K562 (cell line): ENCODE data around the gene PXN. TPM values are rescaled to one million over a fixed set of nuclear protein-coding genes. Genes with fewer than 3 reads are reported as not detected.
A peak's percentile ranks its signal among the peaks of the same experiment; 100 is the strongest.

ENCODE experiments used
- ATAC-seq: fragments of 200-7000 bp; cut with Tn5 transposase; 3 replicates; pipeline ENCODE4 v1.9.1; 2020; ENCODE audit warnings: moderate library complexity
- BruUV-seq: library from RNA; stranded (reverse); fragments of 400-500 nt; replicated peaks from 2 replicates; lab custom pipeline; 2021; lab: Mats Ljungman, UMichigan
- CTCF ChIA-PET: fragments of 300-600 bp; formaldehyde crosslinking; extraction: SDS; loops from one replicate; lab custom pipeline; 2021; ENCODE audit warnings: low intra/inter-chr PET ratio; lab: Yijun Ruan, JAX
- POLR2A ChIA-PET: fragments of 300-600, 350-650 bp; sonication (Branson Sonifier 250); formaldehyde crosslinking; extraction: SDS; loops from one replicate; lab custom pipeline; 2021; ENCODE audit warnings: antibody characterized with exemption, inconsistent platforms; lab: Yijun Ruan, JAX
- DNase-seq, 4 experiments: peaks; one replicate each; pipeline versions ENCODE4 v3.0.0 to v3.0.0-alpha.2; 2011 to 2018; ENCODE audit warnings: low spot score in 3 of 4, mixed read lengths in 3 of 4; ENCODE audit errors: extremely low read depth in 1 of 4
- FAIRE-seq: peaks from 2 replicates; lab custom pipeline; 2011; peaks lifted over from hg19 to GRCh38; lab: Jason Lieb, UNC
- H2AFZ ChIP-seq: 2 replicates; pipeline ENCODE4 v1.6.0; 2011; ENCODE audit warnings: low read depth, low read length, control low read depth, inconsistent platforms
- H3K27ac ChIP-seq: fragments of 200-600 bp; 3 replicates; pipeline ENCODE4 v1.8.0; 2011; ENCODE audit warnings: low read depth, mild to moderate bottlenecking, control low read depth, inconsistent platforms, low read length, moderate library complexity, mixed read lengths; ENCODE audit errors: extremely low read depth
- H3K27me3 ChIP-seq, 2 experiments: fragments of 300-600 bp in 1 of 2; 2 replicates in 1 of 2; 3 replicates in 1 of 2; pipeline versions ENCODE4 v1.6.0 to v1.8.0; 2011; ENCODE audit warnings: inconsistent platforms in 2 of 2, low read length in 2 of 2, mild to moderate bottlenecking in 1 of 2, mixed read lengths in 1 of 2, moderate library complexity in 1 of 2; ENCODE audit not compliant: control insufficient read depth in 2 of 2, insufficient read depth in 2 of 2
- H3K36me3 ChIP-seq: fragments of 300-600 bp; 3 replicates; pipeline ENCODE4 v1.8.0; 2011; ENCODE audit warnings: mild to moderate bottlenecking, low read length, inconsistent platforms; ENCODE audit not compliant: control insufficient read depth, insufficient read depth
- H3K4me1 ChIP-seq, 2 experiments: fragments of 200-600 bp in 1 of 2; replicated peaks in 1 of 2; 2 replicates in 1 of 2; 3 replicates in 1 of 2; pipeline versions ENCODE4 v1.5.1 to v1.8.0; 2011; ENCODE audit warnings: inconsistent platforms in 2 of 2, low read length in 2 of 2, mild to moderate bottlenecking in 1 of 2, mixed read lengths in 1 of 2, moderate library complexity in 1 of 2; ENCODE audit not compliant: control insufficient read depth in 2 of 2, insufficient read depth in 2 of 2
- H3K4me2 ChIP-seq: 2 replicates; pipeline ENCODE4 v1.6.1; 2011; ENCODE audit warnings: low read length, control low read depth, inconsistent platforms, mixed read lengths; ENCODE audit not compliant: insufficient read depth
- H3K4me3 ChIP-seq: fragments of 200-600 bp; sonication (generic), shearing (Covaris generic); 2 replicates; pipeline ENCODE4 v1.5.1; 2016; ENCODE audit warnings: control low read depth, inconsistent platforms
- H3K79me2 ChIP-seq: fragments of 200-600 bp; 3 replicates; pipeline ENCODE4 v1.8.0; 2011; ENCODE audit warnings: low read length, inconsistent platforms; ENCODE audit not compliant: control insufficient read depth, insufficient read depth
- H3K9ac ChIP-seq, 2 experiments: 2 replicates each; pipeline versions ENCODE4 v1.6.0 to v1.6.1; 2011; ENCODE audit warnings: low read depth in 2 of 2, low read length in 2 of 2, control low read depth in 1 of 2, inconsistent platforms in 1 of 2, mild to moderate bottlenecking in 1 of 2, mixed read lengths in 1 of 2; ENCODE audit not compliant: insufficient read depth in 1 of 2
- H3K9me1 ChIP-seq: one replicate; pipeline ENCODE4 v1.6.0; 2011; ENCODE audit warnings: inconsistent platforms, mild to moderate bottlenecking, low read length, moderate library complexity; ENCODE audit not compliant: control insufficient read depth, insufficient read depth
- H3K9me3 ChIP-seq: replicated peaks from 2 replicates; pipeline ENCODE4 v1.5.1; 2011; ENCODE audit warnings: low read depth, low read length, inconsistent platforms; ENCODE audit not compliant: control insufficient read depth, insufficient read depth
- H4K20me1 ChIP-seq: replicated peaks from 2 replicates; pipeline ENCODE4 v1.6.1; 2011; ENCODE audit warnings: low read length, inconsistent platforms, mixed read lengths; ENCODE audit not compliant: control insufficient read depth, insufficient read depth
- ADNP ChIP-seq: fragments of 200-800 bp; sonication (Bioruptor generic); IDR thresholded peaks from 2 replicates; pipeline ENCODE4 v1.6.1; 2016; ENCODE audit warnings: missing genetic modification characterization, missing compliant biosample characterization
- CCAR2 ChIP-seq: fragments of 200-400 bp; formaldehyde crosslinking; IDR thresholded peaks from 2 replicates; pipeline ENCODE4 v1.6.1; 2017; ENCODE audit warnings: mild to moderate bottlenecking, low read depth, low read length
- DMBX1 ChIP-seq: fragments of 250-450 bp; sonication (Bioruptor Pico); IDR thresholded peaks from 2 replicates; pipeline ENCODE4 v1.8.0; 2022; ENCODE audit warnings: inconsistent platforms, mild to moderate bottlenecking, moderate library complexity, borderline replicate concordance
- E2F8 ChIP-seq: fragments of 450-650 bp; IDR thresholded peaks from 2 replicates; pipeline ENCODE4 v1.7.1; 2018; ENCODE audit warnings: mild to moderate bottlenecking, low read depth; ENCODE audit not compliant: partially characterized antibody
- ETS2 ChIP-seq: IDR thresholded peaks from 2 replicates; pipeline ENCODE4 v1.6.1; 2016; ENCODE audit warnings: borderline replicate concordance, missing genetic modification characterization, mild to moderate bottlenecking, moderate library complexity, missing compliant biosample characterization; ENCODE audit not compliant: poor library complexity, severe bottlenecking
- EZH2 ChIP-seq: IDR thresholded peaks from 2 replicates; pipeline ENCODE4 v1.6.1; 2012; ENCODE audit warnings: low read depth, mild to moderate bottlenecking, inconsistent platforms, low read length, borderline replicate concordance
- GTF2B ChIP-seq: IDR thresholded peaks from 2 replicates; pipeline ENCODE4 v1.6.1; 2011; ENCODE audit not compliant: insufficient read length; ENCODE audit errors: extremely low read depth
- NCOA1 ChIP-seq: fragments of 450-650 bp; IDR thresholded peaks from 2 replicates; pipeline ENCODE4 v1.6.1; 2016; ENCODE audit warnings: low read depth
- PHB ChIP-seq: fragments of 250-450 bp; sonication (Bioruptor Pico); IDR thresholded peaks from 2 replicates; pipeline ENCODE4 v1.5.0; 2021
- RERE ChIP-seq: sonication (generic); formaldehyde crosslinking; IDR thresholded peaks from 2 replicates; pipeline ENCODE4 v1.8.0; 2023; ENCODE audit warnings: missing genetic modification reagents, mild to moderate bottlenecking, borderline replicate concordance
- SMARCB1 ChIP-seq: IDR thresholded peaks from 2 replicates; pipeline ENCODE4 v1.6.1; 2011; ENCODE audit warnings: improper control_type of control experiment, low read depth; ENCODE audit not compliant: insufficient read length
- SREBF1 ChIP-seq: fragments of 150-350 bp; IDR thresholded peaks from 2 replicates; pipeline ENCODE4 v1.6.1; 2014; ENCODE audit warnings: antibody characterized with exemption, low read depth, low read length, borderline replicate concordance
- TBL1XR1 ChIP-seq, 2 experiments: IDR thresholded peaks; 2 replicates each; pipeline ENCODE4 v1.6.1; 2012; ENCODE audit warnings: improper control_type of control experiment in 2 of 2, low read length in 2 of 2, mild to moderate bottlenecking in 1 of 2
- TRIM28 ChIP-seq: fragments of 450-650 bp; IDR thresholded peaks from 2 replicates; pipeline ENCODE4 v1.6.1; 2017
- ZBTB17 ChIP-seq: fragments of 450-650 bp; formaldehyde crosslinking; IDR thresholded peaks from 2 replicates; pipeline ENCODE4 v1.4.0; 2020; ENCODE audit warnings: mild to moderate bottlenecking
- WGBS: fragments of 100-300 bp; shearing (Covaris generic); methylation state at CpG from one replicate; pipeline ENCODE4 v1.1.6; 2016; ENCODE audit warnings: low coverage, mixed read lengths; ENCODE audit not compliant: insufficient coverage; ENCODE audit errors: missing lambda C conversion rate; 5-methylcytosine and 5-hydroxymethylcytosine counted together
- in situ Hi-C: fragments of 300-500 bp; cut with MboI; formaldehyde crosslinking; loops from 4 replicates; pipeline ENCODE4 v1.15.0; 2018; ENCODE audit warnings: inconsistent platforms, mixed read lengths
- intact Hi-C: fragments of 100-400 bp; cut with micrococcal nuclease; formaldehyde crosslinking; loops from 2 replicates; pipeline ENCODE4 v1.14.2; 2022
- polyA plus RNA-seq, 8 experiments: library from polyadenylated mRNA; depleted of rRNA in 4 of 8; stranded (reverse) in 5 of 8; unstranded in 3 of 8; fragments of >200 nt; fragmentation: Nextera tagmentation in 2 of 8; fragmentation: Illumina TruSeq in 1 of 8; extraction: Ambion mirVana in 2 of 8; extraction: Trizol in 1 of 8; gene quantifications; 2 replicates each; pipeline versions ENCODE4 v1.2.1 to v1.2.3, GENCODE V29; 2011 to 2014; ENCODE audit warnings: inconsistent platforms in 1 of 8, missing spikeins in 1 of 8
- total RNA-seq, 7 experiments: library from RNA; depleted of rRNA in 6 of 7; stranded (reverse); fragments of >200 nt in 6 of 7; fragmentation: Illumina TruSeq in 2 of 7; extraction: Trizol in 2 of 7; gene quantifications; 2 replicates each; pipeline versions ENCODE4 v1.2.1 to v1.2.3, GENCODE V29; 2011 to 2021; ENCODE audit warnings: low replicate concordance in 1 of 7

The PXN gene
- total and polyA plus RNA-seq, 9 of the 15 experiments (the other 6 are each of a cell fraction or from before 2014, with no cell fraction given) = 4.0 to 74.1 (median 18.6) TPM

- ATAC-seq = peak; percentile 6
- Histone ChIP-seq H3K4me1 (peaks cover 8 to 18% of the 10 kb centered on the region in 2 experiments; a peak in 4 of 5 replicates), H3K9me3 (no peaks in the 10 kb centered on the region), H3K36me3 (no peaks in the 10 kb centered on the region), H3K9ac (peak overlapping the region; percentile 93 to 95), H3K9me1 (no peaks in the 10 kb centered on the region), H3K79me2 (no peaks in the 10 kb centered on the region), H2AFZ (peak overlapping the region; percentile 78), H3K4me3 (peak overlapping the region; percentile 44), H3K27me3 (no peaks in the 10 kb centered on the region), H3K4me2 (peak overlapping the region; percentile 79), H4K20me1 (no peaks in the 10 kb centered on the region), H3K27ac (peak overlapping the region; percentile 100)
- WGBS = under 1% methylated on average over 17 of the region's 17 CpGs
- ChIA-PET POLR2A (interaction anchor here (0.6 to 7.2 kb wide), 59 partner anchors 8 to 526 kb away, joined by 3 to 420 read pairs (median 8); partner anchors contain the start of genes BICDL1, COQ5, COX6A1 and DYNLL1), CTCF (no interaction called here)
- no peak for FAIRE-seq
- TSS peak; percentile 97 for BruUV-seq
- intact Hi-C loops (loop anchor here (10.0 kb wide), 1 partner anchor 178 kb away; the partner anchor contains the start of gene RAB35), in situ Hi-C loops (no loop called here)
- no peak for DNase-seq
- no peak for TF ChIP-seq CCAR2
- TF ChIP-seq GTF2B = no peak
- TF ChIP-seq ETS2 (tag) = no peak
- no peak for TF ChIP-seq TRIM28
- TF ChIP-seq E2F8 = no peak
- TF ChIP-seq ZBTB17 (CRISPR knock-in tag) = no peak
- TF ChIP-seq SMARCB1 = no peak
- no peak for TF ChIP-seq PHB
- no peak for TF ChIP-seq SREBF1
- 0 out of 2 replicates have a peak, but pooled peaks have one; percentile 4 for TF ChIP-seq NCOA1
- TF ChIP-seq RERE (CRISPR knock-in tag) = no peak
- no peak for TF ChIP-seq EZH2
- TF ChIP-seq DMBX1 (CRISPR knock-in tag) = no peak
- TF ChIP-seq TBL1XR1 (IDR thresholded peaks at IDR 0.05; ENCODE audit: low read length in 2 of 2) = no peak
- peak; percentile 99 for TF ChIP-seq ADNP (tag)
Observed at GRCh38 chr12:120292411-120292660, 26.8 kb upstream of the PXN start.
